Endothelial cell of umbilical vein (primary cell): ENCODE measurements around the gene ELP6. TPM values are rescaled to one million over a fixed set of nuclear protein-coding genes. Genes with fewer than 3 reads are reported as not detected.

ENCODE experiments used
- BruUV-seq: library from RNA; stranded (reverse); fragments of 400-500 nt; replicated peaks from 2 replicates; lab custom pipeline; 2021; lab: Mats Ljungman, UMichigan
- CTCF ChIA-PET: fragments of 300-600, 350-600 bp; sonication (Branson Sonifier 250); formaldehyde crosslinking; loops from one replicate; lab custom pipeline; 2021; ENCODE audit warnings: antibody characterized with exemption, inconsistent platforms; lab: Charles Lee
- POLR2A ChIA-PET: fragments of 300-600, 350-600 bp; sonication (Branson Sonifier 250); formaldehyde crosslinking; loops from one replicate; lab custom pipeline; 2021; ENCODE audit warnings: antibody characterized with exemption, inconsistent platforms; lab: Charles Lee
- DNase-seq: peaks from one replicate; pipeline ENCODE4 v3.0.0-alpha.2; 2011; ENCODE audit warnings: low read depth, low spot score
- FAIRE-seq: peaks from 2 replicates; lab custom pipeline; 2011; peaks lifted over from hg19 to GRCh38; lab: Jason Lieb, UNC
- H2AFZ ChIP-seq: 2 replicates; pipeline ENCODE4 v1.6.0; 2012; ENCODE audit warnings: low read depth, low read length, control low read depth, inconsistent platforms
- H3K27ac ChIP-seq: 2 replicates; pipeline ENCODE4 v1.5.1; 2011; ENCODE audit warnings: low read depth, mild to moderate bottlenecking, control low read depth, low read length, moderate library complexity; ENCODE audit not compliant: insufficient read depth
- H3K27me3 ChIP-seq, 2 experiments: 2 replicates each; pipeline versions ENCODE4 v1.6.0 to v1.6.1; 2011; ENCODE audit warnings: low read length in 2 of 2, mixed read lengths in 1 of 2; ENCODE audit not compliant: control insufficient read depth in 2 of 2, insufficient read depth in 2 of 2
- H3K36me3 ChIP-seq, 2 experiments: 2 replicates in 1 of 2; 3 replicates in 1 of 2; pipeline ENCODE4 v1.5.1; 2011; ENCODE audit warnings: low read length in 2 of 2, mild to moderate bottlenecking in 1 of 2, moderate library complexity in 1 of 2; ENCODE audit not compliant: control insufficient read depth in 2 of 2, insufficient read depth in 2 of 2; ENCODE audit errors: extremely low read depth in 1 of 2
- H3K4me1 ChIP-seq: 3 replicates; pipeline ENCODE4 v1.5.1; 2011; ENCODE audit warnings: mild to moderate bottlenecking, low read length; ENCODE audit not compliant: control insufficient read depth, insufficient read depth; ENCODE audit errors: extremely low read depth
- H3K4me2 ChIP-seq: 2 replicates; pipeline ENCODE4 v1.6.1; 2011; ENCODE audit warnings: low read length, control low read depth, mixed read lengths; ENCODE audit not compliant: insufficient read depth
- H3K4me3 ChIP-seq, 3 experiments: fragments of 200-600 bp in 1 of 3; sonication (generic), shearing (Covaris generic) in 1 of 3; replicated peaks in 1 of 3; 2 replicates each; pipeline ENCODE4 v1.5.1; 2011 to 2016; ENCODE audit warnings: control low read depth in 3 of 3, low read length in 3 of 3, mild to moderate bottlenecking in 2 of 3, inconsistent platforms in 1 of 3, low read depth in 1 of 3, moderate library complexity in 1 of 3; ENCODE audit not compliant: insufficient read depth in 1 of 3
- H3K79me2 ChIP-seq: 2 replicates; pipeline ENCODE4 v1.6.0; 2012; ENCODE audit warnings: low read length, inconsistent platforms; ENCODE audit not compliant: control insufficient read depth, insufficient read depth
- H3K9ac ChIP-seq: replicated peaks from 2 replicates; pipeline ENCODE3; 2011; ENCODE audit warnings: low read length, control low read depth; ENCODE audit not compliant: insufficient read depth; ENCODE audit errors: extremely low read depth
- H3K9me1 ChIP-seq: replicated peaks from 3 replicates; pipeline ENCODE4 v1.6.0; 2011; ENCODE audit warnings: mild to moderate bottlenecking, low read length; ENCODE audit not compliant: control insufficient read depth, insufficient read depth; ENCODE audit errors: extremely low read depth
- H3K9me3 ChIP-seq: replicated peaks from 2 replicates; pipeline ENCODE4 v1.5.1; 2012; ENCODE audit warnings: low read length, inconsistent platforms; ENCODE audit not compliant: control insufficient read depth, insufficient read depth
- H4K20me1 ChIP-seq: replicated peaks from 2 replicates; pipeline ENCODE3; 2011; ENCODE audit warnings: mild to moderate bottlenecking, low read length; ENCODE audit not compliant: control insufficient read depth, insufficient read depth; ENCODE audit errors: extremely low read depth
- CTCF ChIP-seq, 2 donors: IDR thresholded peaks; 1 replicate in 1 of 2; 2 replicates in 1 of 2; pipeline ENCODE4 v1.5.1; 2011; ENCODE audit warnings: low read length in 2 of 2, mild to moderate bottlenecking in 2 of 2, moderate library complexity in 2 of 2, control low read depth in 1 of 2, inconsistent platforms in 1 of 2, low read depth in 1 of 2; ENCODE audit not compliant: insufficient read depth in 1 of 2; ENCODE audit errors: extremely low read depth in 1 of 2
- EZH2 ChIP-seq: IDR thresholded peaks from 2 replicates; pipeline ENCODE4 v1.6.1; 2012; ENCODE audit warnings: borderline replicate concordance, low read depth, mild to moderate bottlenecking, moderate library complexity, low read length, inconsistent platforms; ENCODE audit not compliant: severe bottlenecking
- FOS ChIP-seq: IDR thresholded peaks from 2 replicates; pipeline ENCODE4 v1.6.1; 2011; ENCODE audit warnings: mild to moderate bottlenecking, low read length, moderate library complexity, borderline replicate concordance; ENCODE audit not compliant: insufficient read depth
- GATA2 ChIP-seq: IDR thresholded peaks from 2 replicates; pipeline ENCODE4 v1.7.0; 2011; ENCODE audit warnings: low read depth, mild to moderate bottlenecking, moderate library complexity, mixed read lengths, low read length; ENCODE audit not compliant: insufficient read length, insufficient read depth
- JUN ChIP-seq: IDR thresholded peaks from 2 replicates; pipeline ENCODE4 v1.6.1; 2011; ENCODE audit warnings: borderline replicate concordance, low read depth; ENCODE audit not compliant: insufficient read length, insufficient read depth
- MYC ChIP-seq: IDR thresholded peaks from one replicate; pipeline ENCODE4 v1.6.1; 2011; ENCODE audit warnings: mild to moderate bottlenecking, low read depth, low read length
- POLR2A ChIP-seq: IDR thresholded peaks from 2 replicates; pipeline ENCODE4 v1.6.1; 2012; ENCODE audit warnings: low read depth, mild to moderate bottlenecking, control low read depth, low read length
- POLR2AphosphoS5 ChIP-seq: IDR thresholded peaks from 2 replicates; pipeline ENCODE4 v1.6.1; 2012; ENCODE audit warnings: low read depth, mild to moderate bottlenecking, control low read depth, low read length, moderate library complexity; ENCODE audit not compliant: insufficient read depth
- dilution Hi-C: fragments of 300-500 bp; cut with MboI; formaldehyde crosslinking; loops from one replicate; pipeline ENCODE4 v1.15.0; 2019; ENCODE audit warnings: low sequenced_read_pairs; ENCODE audit not compliant: extremely low pct_ligation_motif_present
- intact Hi-C: fragments of 100-400 bp; cut with micrococcal nuclease; formaldehyde crosslinking; loops from one replicate; pipeline ENCODE4 v1.10.0; 2022
- polyA plus RNA-seq, 4 experiments: library from polyadenylated mRNA; depleted of rRNA in 3 of 4; stranded (reverse) in 3 of 4; unstranded in 1 of 4; fragments of >200 nt; gene quantifications; 2 replicates each; pipeline versions ENCODE4 v1.2.1 to v1.2.3, GENCODE V29; 2011 to 2012; ENCODE audit warnings: missing spikeins in 1 of 4
- total RNA-seq: library from RNA; stranded (reverse); gene quantifications from 2 replicates; pipeline ENCODE4 v1.2.3, GENCODE V29; 2021
- TF ChIP-seq, protein P1 (sequence below): IDR thresholded peaks from 2 replicates; pipeline ENCODE4 v1.6.1; 2011; ENCODE audit not compliant: insufficient read depth, insufficient read length

Gene ELP6
- total and polyA plus RNA-seq, 2 donors (not counting 3 experiments of a cell fraction or from before 2014, with no cell fraction given): 48.1 to 91.0 TPM

GRCh38 chr3:47504113-47504512, 9.4 kb downstream of the ELP6 start:
- CTCF ChIA-PET: interaction anchor here (1.3 kb wide), 1 partner anchor 15 kb away, joined by 4 read pairs; no protein-coding TSS in a partner anchor
- no peaks in the 10 kb centered on the region for H3K79me2 ChIP-seq
- intact Hi-C loops (no loop called here), dilution Hi-C loops (no loop called here)
- H3K9me3 ChIP-seq: no peaks in the 10 kb centered on the region
- no peak overlapping the region for H3K4me3 ChIP-seq
- no peak overlapping the region for H2AFZ ChIP-seq
- H3K27ac ChIP-seq: no peak overlapping the region
- no peaks in the 10 kb centered on the region for H4K20me1 ChIP-seq
- no peak for TF ChIP-seq MYC
- TF ChIP-seq POLR2AphosphoS5: no peak
- TF ChIP-seq JUN: no peak
- no peak for TF ChIP-seq FOS
- no peak for FAIRE-seq
- no peak overlapping the region for H3K4me2 ChIP-seq
- H3K4me1 ChIP-seq: no peaks in the 10 kb centered on the region
- DNase-seq: no peak
- H3K27me3 ChIP-seq: no peaks in the 10 kb centered on the region
- no peak overlapping the region for H3K9ac ChIP-seq
- POLR2A ChIA-PET: no interaction called here
- H3K36me3 ChIP-seq: peaks cover 13 to 21% of the 10 kb centered on the region in 2 experiments
- BruUV-seq: no TSS peak
- H3K9me1 ChIP-seq: no peaks in the 10 kb centered on the region

- BruUV-seq: no TSS peak
- H4K20me1 ChIP-seq: no peaks in the 10 kb centered on the region
- dilution Hi-C loops (no loop called here), intact Hi-C loops (no loop called here)
- H3K27me3 ChIP-seq: no peaks in the 10 kb centered on the region
- no peak for DNase-seq
- FAIRE-seq: no peak
- no peaks in the 10 kb centered on the region for H3K79me2 ChIP-seq
- no peak overlapping the region for H2AFZ ChIP-seq
- ChIA-PET POLR2A (no interaction called here), CTCF (interaction anchor here (1.2 kb wide), 1 partner anchor 19 kb away, joined by 3 read pairs; no protein-coding TSS in a partner anchor)
- no peak overlapping the region for H3K4me3 ChIP-seq
- TF ChIP-seq MYC: no peak
- no peak for TF ChIP-seq POLR2A
- TF ChIP-seq JUN: no peak
- TF ChIP-seq POLR2AphosphoS5: no peak
- no peak for TF ChIP-seq CTCF (IDR thresholded peaks at IDR 0.05; ENCODE audit: extremely low read depth in 1 of 2, insufficient read depth in 1 of 2, low read depth in 1 of 2, low read length in 2 of 2)
- TF ChIP-seq EZH2: no peak
- no peak for TF ChIP-seq GATA2
- TF ChIP-seq, protein P1, sequence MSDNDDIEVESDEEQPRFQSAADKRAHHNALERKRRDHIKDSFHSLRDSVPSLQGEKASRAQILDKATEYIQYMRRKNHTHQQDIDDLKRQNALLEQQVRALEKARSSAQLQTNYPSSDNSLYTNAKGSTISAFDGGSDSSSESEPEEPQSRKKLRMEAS: no peak
- no peak for TF ChIP-seq FOS
- no peaks in the 10 kb centered on the region for H3K4me1 ChIP-seq
- no peak overlapping the region for H3K27ac ChIP-seq
- no peak overlapping the region for H3K4me2 ChIP-seq
- no peaks in the 10 kb centered on the region for H3K9me1 ChIP-seq
- no peaks in the 10 kb centered on the region for H3K9me3 ChIP-seq
- H3K9ac ChIP-seq: no peak overlapping the region
- H3K36me3 ChIP-seq: peaks cover 18 to 22% of the 10 kb centered on the region in 2 experiments
Observed at GRCh38 chr3:47503033-47503432, 10.5 kb downstream of the ELP6 start.
